ENCODE measurements around the gene NAPEPLD.

DNA sequence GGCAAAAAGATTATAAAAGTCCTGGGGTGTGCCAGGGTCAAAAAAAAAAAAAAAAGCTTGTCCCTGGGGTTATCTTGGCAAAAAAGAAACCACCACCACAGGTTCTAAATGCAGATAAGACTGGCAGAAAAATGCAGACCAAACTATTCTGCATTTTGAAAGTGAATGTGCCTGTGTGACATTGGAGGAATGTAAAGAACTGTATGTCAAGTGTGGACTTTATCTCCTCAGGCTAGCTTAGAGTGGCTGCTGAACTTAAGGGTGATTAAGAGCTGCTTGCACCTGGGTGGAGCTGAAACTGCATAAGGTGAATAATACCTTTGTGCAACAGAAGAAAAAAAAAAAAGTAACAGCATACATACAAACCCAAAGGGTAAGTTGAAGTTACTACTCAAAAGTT, 1.3 kb upstream of the NAPEPLD start:
- TF ChIP-seq POLR2A (IDR thresholded peaks at IDR 0.05): no peak
- TF ChIP-seq, protein P1, sequence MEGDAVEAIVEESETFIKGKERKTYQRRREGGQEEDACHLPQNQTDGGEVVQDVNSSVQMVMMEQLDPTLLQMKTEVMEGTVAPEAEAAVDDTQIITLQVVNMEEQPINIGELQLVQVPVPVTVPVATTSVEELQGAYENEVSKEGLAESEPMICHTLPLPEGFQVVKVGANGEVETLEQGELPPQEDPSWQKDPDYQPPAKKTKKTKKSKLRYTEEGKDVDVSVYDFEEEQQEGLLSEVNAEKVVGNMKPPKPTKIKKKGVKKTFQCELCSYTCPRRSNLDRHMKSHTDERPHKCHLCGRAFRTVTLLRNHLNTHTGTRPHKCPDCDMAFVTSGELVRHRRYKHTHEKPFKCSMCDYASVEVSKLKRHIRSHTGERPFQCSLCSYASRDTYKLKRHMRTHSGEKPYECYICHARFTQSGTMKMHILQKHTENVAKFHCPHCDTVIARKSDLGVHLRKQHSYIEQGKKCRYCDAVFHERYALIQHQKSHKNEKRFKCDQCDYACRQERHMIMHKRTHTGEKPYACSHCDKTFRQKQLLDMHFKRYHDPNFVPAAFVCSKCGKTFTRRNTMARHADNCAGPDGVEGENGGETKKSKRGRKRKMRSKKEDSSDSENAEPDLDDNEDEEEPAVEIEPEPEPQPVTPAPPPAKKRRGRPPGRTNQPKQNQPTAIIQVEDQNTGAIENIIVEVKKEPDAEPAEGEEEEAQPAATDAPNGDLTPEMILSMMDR (IDR thresholded peaks at IDR 0.05): no peak
